GM21619 (cell line): ENCODE measurements around the gene GSPT1.
"Not testable (repeated sequence)": the region's sequence is repeated elsewhere in the genome, so short reads cannot be mapped to it uniquely, and the experiment has no call there.

Experiments used
- ATAC-seq: cut with Tn5 transposase; IDR thresholded peaks from one replicate; pipeline ENCODE4 v1.9.1; 2021; ENCODE audit not compliant: unreplicated experiment

Gene GSPT1

GRCh38 chr16:11862489-11862888 lies 53.3 kb downstream of the GSPT1 start:
- no peak for ATAC-seq

- no peak for ATAC-seq
Observed at GRCh38 chr16:11857161-11857560, 58.6 kb downstream of the GSPT1 start.

GRCh38 chr16:11852092-11852809 lies 63.5 kb downstream of the GSPT1 start:
- no peak for ATAC-seq

GRCh38 chr16:11851294-11852091 lies 64.3 kb downstream of the GSPT1 start, which contains the start of gene RSL1D1:
TSS of gene RSL1D1 (minus strand) at chr16:11851542. CDS start at chr16:11851512, 30 bp downstream.
- ATAC-seq: peak; percentile 82

GRCh38 chr16:11848842-11849241 lies 66.9 kb downstream of the GSPT1 start:
- ATAC-seq: no peak

- ATAC-seq: no peak
Observed at GRCh38 chr16:11844499-11844898, 71.3 kb downstream of the GSPT1 start.

- no peak for ATAC-seq
Observed at GRCh38 chr16:11843861-11844260, 71.9 kb downstream of the GSPT1 start.

GRCh38 chr16:11843206-11843605 lies 72.5 kb downstream of the GSPT1 start:
- no peak for ATAC-seq

- ATAC-seq: no peak
Observed at GRCh38 chr16:11841026-11841425, 74.7 kb downstream of the GSPT1 start.

GRCh38 chr16:11836650-11837244 lies 79.0 kb downstream of the GSPT1 start:
- ATAC-seq: no peak

- ATAC-seq: no peak
Observed at GRCh38 chr16:11835891-11836649, 79.7 kb downstream of the GSPT1 start.

- ATAC-seq: no peak
Observed at GRCh38 chr16:11835309-11835708, 80.4 kb downstream of the GSPT1 start.

GRCh38 chr16:11833951-11834695 lies 81.6 kb downstream of the GSPT1 start:
- no peak for ATAC-seq

GRCh38 chr16:11828696-11829095 lies 87.1 kb downstream of the GSPT1 start:
- ATAC-seq: no peak

GRCh38 chr16:11825520-11826165 lies 90.1 kb downstream of the GSPT1 start:
- ATAC-seq: not testable (repeated sequence)

GRCh38 chr16:11824362-11824761 lies 91.4 kb downstream of the GSPT1 start:
- ATAC-seq: no peak

GRCh38 chr16:11823645-11824044 lies 92.1 kb downstream of the GSPT1 start:
- not testable (repeated sequence) for ATAC-seq

GRCh38 chr16:11819798-11820197 lies 96.0 kb downstream of the GSPT1 start:
- ATAC-seq: no peak

GRCh38 chr16:11818970-11819369 lies 96.8 kb downstream of the GSPT1 start:
- not testable (repeated sequence) for ATAC-seq
